SU-DHL-6 (cell line): Measurements from ENCODE around the gene STK11.

ENCODE experiments used
- CTCF ChIP-seq: fragments of 200-600 bp; sonication (generic); IDR thresholded peaks from one replicate; pipeline ENCODE4 v1.5.1; 2017; ENCODE audit warnings: antibody characterized with exemption, mild to moderate bottlenecking, low read length, moderate library complexity; ENCODE audit not compliant: insufficient read depth, poor library complexity, severe bottlenecking
- EZH2phosphoT487 ChIP-seq: fragments of 200-600 bp; sonication (generic), shearing (Covaris generic); conservative IDR thresholded peaks from 2 replicates; pipeline ENCODE4 v1.6.1; 2018; ENCODE audit warnings: mild to moderate bottlenecking, antibody characterized with exemption, low read length, moderate library complexity, mixed read lengths

- TF ChIP-seq CTCF (no peak), EZH2phosphoT487 (no peak)
Observed at GRCh38 chr19:1182068-1182467, 23.5 kb upstream of the STK11 start.
